NCI-H1694 treated with DMSO at 0.1 percent for 48 hours (cell line): Measurements from ENCODE around the gene N4BP2.

ENCODE experiments used
- DNase-seq: peaks from one replicate; lab custom pipeline; 2025; lab: John Stamatoyannopoulos, UW

Gene N4BP2

DNA sequence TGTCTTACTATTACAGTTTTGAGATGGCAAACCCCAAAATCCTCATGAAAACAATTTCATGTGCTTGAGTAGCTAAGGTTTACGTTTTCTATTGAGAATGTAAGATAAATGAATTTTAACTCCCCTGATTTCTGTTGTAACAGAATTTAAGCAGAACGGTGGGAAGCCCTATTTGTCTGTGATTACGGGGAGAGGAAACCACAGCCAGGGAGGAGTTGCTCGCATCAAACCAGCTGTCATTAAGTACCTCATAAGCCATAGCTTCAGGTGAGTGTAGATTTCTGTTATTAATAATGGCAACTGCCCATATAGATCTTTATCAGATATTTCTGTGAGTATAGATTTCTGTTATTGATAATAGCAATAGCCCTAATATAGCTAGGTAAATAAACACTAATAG is 96.0 kb downstream of the N4BP2 start:
- DNase-seq: no peak

DNA sequence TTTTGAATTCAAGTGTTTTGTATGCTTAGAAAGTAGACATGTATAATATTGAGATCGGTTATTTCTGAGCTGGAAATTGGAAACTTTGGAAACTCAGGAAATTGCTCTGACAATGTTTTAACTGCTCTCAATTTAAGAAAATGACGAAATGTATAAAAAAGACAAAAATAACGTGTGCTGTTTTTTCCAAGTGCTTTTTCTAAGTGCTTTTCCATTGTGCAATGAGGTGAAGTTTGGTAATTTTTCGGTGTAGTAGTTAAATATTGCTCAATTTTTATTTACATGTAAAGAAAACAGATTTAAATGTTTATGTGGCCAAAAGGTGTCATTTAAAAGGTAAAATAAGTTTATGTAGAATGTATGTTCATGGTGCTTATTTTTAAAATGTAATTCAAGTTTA is 100.8 kb downstream of the N4BP2 start:
- no peak for DNase-seq

GRCh38 chr4:40160258-40160657 is 103.6 kb downstream of the N4BP2 start:
- DNase-seq: no peak

GRCh38 chr4:40164459-40164858 is 107.8 kb downstream of the N4BP2 start:
- DNase-seq: no peak

DNA sequence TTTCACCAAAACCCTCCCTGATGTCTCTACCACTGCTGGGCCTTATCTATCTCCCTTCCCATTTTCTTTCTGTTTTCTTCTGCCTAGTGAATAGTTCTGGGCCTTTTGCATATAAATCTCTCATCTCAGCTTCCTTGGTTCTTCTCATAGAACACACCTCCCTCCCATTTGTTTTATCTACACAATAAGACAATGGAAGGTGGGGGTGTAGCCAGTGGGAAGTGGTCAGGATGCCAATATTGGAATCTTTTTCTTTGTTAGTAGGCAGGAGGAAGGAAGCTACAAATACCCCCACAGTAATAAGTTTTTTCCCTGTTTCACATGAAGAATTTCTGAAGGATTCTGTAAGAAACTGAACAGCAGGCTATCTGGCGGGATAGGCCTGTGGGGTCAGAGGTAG is 109.3 kb downstream of the N4BP2 start:
- DNase-seq: no peak

DNA sequence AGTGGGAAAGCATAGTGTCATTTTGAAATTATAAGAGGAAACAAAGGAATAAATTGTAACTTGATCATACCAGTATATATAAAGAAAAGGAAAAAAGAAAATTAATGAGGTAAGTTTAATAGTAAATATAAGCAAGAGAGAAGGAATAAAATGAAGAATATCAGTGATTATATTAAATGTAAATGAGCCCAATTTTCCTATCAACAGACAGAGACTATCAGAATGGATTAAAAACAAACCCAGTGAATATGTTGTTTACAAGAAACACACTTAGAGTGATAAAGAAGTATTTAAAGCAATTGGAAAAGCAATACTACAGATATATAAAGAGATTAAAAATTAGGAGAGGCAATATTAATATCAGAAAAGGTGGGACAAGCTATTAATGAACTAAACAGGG is 111.4 kb downstream of the N4BP2 start:
- no peak for DNase-seq

DNA sequence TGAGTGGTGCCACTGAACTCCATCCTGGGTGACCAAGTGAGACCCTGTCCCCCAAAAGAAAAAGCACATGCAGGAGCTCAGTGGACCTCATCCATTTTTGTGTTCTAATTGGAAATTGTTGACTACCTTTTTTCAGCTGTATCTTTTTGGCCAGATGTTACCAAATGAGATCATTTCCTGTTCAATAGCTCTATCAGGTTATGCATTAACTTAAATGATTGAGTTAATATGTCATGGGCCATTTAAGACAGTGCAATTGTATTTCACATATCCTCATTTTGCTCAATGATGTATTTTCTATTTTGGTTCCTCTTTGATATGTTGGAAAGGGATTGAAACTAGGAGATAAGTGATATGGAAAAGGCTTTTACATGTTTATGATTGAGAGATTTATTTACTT is 113.9 kb downstream of the N4BP2 start:
- no peak for DNase-seq

- DNase-seq: no peak
Observed at GRCh38 chr4:40173470-40173875, 116.8 kb downstream of the N4BP2 start.

DNA sequence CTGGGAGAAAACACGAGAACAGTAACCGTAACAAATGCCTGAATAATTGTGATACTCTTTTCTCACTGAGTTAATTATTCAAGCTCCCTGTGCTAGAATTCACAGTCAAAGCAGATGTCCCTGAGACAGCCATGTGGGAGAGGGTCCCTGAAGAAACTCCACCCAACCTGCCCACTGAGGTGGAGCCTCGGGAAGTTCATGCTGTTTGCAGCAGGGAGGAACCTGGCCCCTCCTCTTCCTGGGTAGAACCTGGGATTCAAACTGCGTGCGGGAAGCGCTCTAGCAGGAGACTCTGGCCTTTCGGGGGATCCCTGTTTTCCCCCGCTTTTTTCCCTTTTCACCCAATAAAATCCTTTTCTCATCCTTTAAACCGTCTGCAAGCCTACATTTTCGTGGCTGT is 120.0 kb downstream of the N4BP2 start:
- DNase-seq: no peak

DNA sequence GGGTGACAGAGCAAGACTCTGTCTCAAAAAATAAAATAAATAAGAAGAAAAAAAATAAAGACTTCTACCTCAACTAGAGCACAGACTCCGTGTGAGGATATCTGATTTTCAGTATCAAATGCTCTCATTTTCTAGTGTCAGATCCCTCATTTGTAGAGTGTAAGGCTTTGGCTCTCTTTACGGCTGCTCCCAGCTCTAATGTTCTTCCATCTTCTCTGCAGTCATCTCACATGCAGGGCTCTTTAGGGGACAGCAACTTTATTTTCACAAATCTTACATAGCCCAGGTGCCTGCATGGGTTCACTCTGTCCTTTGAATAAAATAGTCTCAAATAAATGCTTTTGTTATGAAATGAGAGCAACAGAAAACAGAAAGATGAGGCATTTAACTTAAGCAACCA is 120.9 kb downstream of the N4BP2 start:
- no peak for DNase-seq

DNA sequence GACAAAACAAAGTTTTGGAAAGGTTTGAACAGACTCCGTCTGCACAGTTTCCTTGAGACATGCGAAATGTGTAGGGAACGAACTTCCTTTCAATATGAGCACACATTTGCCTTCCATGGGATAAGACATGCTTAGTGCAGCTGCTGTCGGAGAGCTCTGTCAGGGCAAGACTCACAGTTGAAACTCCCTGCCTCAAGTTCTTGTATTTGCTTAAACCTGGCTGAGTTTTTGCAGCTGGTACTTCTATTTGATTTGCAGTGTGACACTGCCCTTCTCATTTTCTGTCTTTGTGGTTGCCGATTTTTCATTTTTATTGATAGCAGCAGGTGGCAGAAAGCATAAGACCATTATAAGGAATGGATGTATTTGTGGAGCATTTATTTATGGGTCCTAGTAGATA is 122.0 kb downstream of the N4BP2 start:
- DNase-seq: no peak

GRCh38 chr4:40179360-40179759 is 122.7 kb downstream of the N4BP2 start:
- DNase-seq: no peak

DNA sequence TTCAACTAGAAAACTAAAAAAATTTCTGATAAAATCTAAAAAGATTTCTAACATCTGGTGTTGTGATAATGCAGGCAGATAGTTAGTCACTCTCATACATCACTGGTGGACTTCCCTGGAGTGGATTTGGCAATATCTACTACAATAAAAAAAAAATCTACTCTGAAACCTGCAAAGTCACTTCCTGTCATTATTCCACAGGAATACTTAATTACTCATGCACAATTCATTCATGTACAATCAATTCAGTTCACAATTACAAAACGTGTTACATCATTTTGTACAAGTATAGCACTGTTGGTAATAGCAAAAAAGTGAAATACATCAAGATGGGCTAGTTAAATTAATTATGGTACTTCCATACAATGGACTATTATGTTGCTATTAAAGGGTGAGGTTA is 123.7 kb downstream of the N4BP2 start:
- no peak for DNase-seq

DNA sequence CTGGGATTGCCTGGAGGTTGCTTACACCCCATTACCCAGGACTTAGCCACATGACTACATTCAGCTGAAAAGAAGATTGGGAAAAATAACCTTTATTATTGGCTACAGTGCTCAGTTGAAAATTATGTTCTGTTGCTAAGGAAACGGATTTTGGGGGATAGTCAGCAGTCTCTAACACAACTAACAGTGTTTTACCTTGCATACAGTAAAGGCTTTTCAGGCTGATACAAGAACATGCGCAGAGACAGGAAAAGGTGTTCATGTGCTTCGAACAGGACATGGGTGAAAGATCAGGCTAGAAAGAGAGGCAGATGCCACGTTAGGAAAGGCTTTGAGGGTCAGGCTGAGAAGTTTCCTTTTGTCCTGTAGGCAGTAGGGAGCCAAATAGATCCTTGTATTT is 125.4 kb downstream of the N4BP2 start:
- no peak for DNase-seq

- no peak for DNase-seq
Observed at GRCh38 chr4:40182954-40183353, 126.3 kb downstream of the N4BP2 start.

DNA sequence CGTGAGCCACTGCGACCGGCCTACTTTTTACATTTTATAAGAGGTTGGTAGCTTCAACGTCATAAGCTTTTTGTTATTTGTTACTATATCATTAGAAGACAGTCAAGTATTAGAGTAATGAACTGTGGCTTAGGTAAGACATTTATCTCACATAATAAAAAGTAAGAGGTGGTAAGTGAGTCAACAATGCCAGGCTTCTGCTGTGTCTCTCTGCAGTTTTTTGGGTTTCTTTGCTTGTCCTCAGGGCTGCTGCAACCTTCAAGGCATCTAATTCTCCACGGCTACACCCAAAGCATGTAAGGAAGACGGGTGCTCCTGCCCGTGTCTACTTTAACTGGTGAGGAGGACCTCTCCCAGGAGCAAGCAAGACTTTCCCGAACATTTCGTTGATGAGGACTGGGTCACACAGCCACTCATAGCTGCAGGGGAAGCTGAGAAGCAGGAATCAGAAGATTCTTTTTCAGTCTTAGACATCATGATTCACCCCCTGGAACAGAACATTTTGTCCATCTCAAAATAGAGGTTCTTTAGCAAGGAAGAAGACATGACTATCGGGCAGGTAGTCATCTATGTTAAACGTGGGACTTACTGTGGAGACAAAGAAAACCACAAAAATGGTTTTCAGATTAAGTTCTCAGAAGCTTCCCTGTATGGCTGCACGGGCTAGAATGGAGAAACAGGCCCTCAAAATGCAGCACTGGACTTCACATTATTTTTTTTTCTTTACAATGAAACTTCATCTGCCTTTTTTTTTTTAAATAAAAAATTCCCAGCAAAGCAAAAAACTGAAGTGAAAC is 127.2 kb downstream of the N4BP2 start:
- no peak for DNase-seq

- DNase-seq: no peak
Observed at GRCh38 chr4:40185830-40186664, 129.4 kb downstream of the N4BP2 start.

DNA sequence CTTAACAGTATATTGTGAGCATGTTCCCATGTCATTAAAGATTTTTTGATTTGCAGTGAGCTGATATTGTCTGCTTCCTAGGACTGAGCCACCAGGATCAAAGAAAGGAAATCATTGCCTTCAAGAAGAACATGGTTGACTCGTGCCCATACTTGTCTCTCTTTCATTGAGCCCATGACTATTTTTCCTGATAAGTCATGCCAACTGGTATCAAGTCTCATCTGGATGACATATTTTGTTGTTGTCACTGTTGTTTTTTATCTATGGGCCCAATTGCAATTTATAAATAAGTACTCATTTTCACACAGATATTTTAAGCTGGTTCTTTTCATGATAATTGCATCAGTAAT is 130.0 kb downstream of the N4BP2 start:
- DNase-seq: no peak

DNA sequence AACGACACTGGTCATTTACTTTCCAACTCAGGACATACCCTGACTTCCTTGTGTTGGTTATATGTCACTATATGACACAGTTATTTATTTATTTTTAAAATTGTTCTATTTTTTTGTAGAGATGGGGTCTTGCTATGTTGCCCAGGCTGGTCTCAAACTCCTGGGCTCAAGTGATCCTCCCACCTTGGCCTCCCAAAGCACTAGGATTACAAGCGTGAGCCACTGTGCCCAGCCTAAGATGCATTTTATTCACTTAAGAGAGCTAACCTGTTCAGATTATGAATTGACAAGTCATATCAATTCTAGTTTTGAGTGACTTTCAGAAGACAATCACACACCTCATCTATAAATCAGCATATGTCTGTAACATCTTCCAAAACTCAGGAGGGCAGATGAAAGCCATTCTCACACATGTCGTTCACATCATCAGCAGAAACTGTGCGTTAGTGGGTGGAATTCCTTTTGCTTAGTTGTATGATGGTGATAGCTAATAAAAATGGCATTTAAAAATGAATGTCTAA is 130.8 kb downstream of the N4BP2 start:
- no peak for DNase-seq

- DNase-seq: no peak
Observed at GRCh38 chr4:40190019-40190418, 133.4 kb downstream of the N4BP2 start.

GRCh38 chr4:40190465-40190864 is 133.8 kb downstream of the N4BP2 start:
- no peak for DNase-seq

GRCh38 chr4:40190880-40191815 is 134.5 kb downstream of the N4BP2 start:
- DNase-seq: no peak
